HepG2 (cell line): ENCODE data around the gene PTPRD. TPM values are rescaled to one million over a fixed set of nuclear protein-coding genes. Genes with fewer than 3 reads are reported as not detected.

Experiments used
- ATAC-seq: fragments of 200-7000 bp; cut with Tn5 transposase; 3 replicates; pipeline ENCODE4 v1.9.1; 2020; ENCODE audit warnings: mild to moderate bottlenecking, moderate library complexity
- BruUV-seq: library from RNA; stranded (reverse); fragments of 400-500 nt; replicated peaks from 2 replicates; lab custom pipeline; 2021; lab: Mats Ljungman, UMichigan
- CTCF ChIA-PET: fragments of 300-600 bp; formaldehyde crosslinking; extraction: SDS; loops from one replicate; lab custom pipeline; 2021; ENCODE audit warnings: low total read pairs, inconsistent platforms, low intra/inter-chr PET ratio; lab: Yijun Ruan, JAX
- POLR2A ChIA-PET: fragments of 350-600 bp; sonication (Branson Sonifier 250); formaldehyde crosslinking; loops from one replicate; lab custom pipeline; 2020; ENCODE audit warnings: antibody characterized with exemption, inconsistent platforms; lab: Yijun Ruan, JAX
- DNase-seq: peaks from one replicate; pipeline ENCODE4 v3.0.0-alpha.2; 2015; ENCODE audit warnings: low spot score
- FAIRE-seq: peaks from 3 replicates; lab custom pipeline; 2011; peaks lifted over from hg19 to GRCh38; lab: Jason Lieb, UNC
- H2AFZ ChIP-seq: one replicate; pipeline ENCODE4 v1.6.1; 2011; ENCODE audit warnings: low read length, inconsistent platforms
- H3K27ac ChIP-seq: fragments of 300-600 bp; 3 replicates; pipeline ENCODE4 v1.8.0; 2011; ENCODE audit warnings: mixed run types, mild to moderate bottlenecking, mixed read lengths, low read length, inconsistent platforms; ENCODE audit not compliant: insufficient read depth; ENCODE audit errors: extremely low read length
- H3K27me3 ChIP-seq, 2 experiments: fragments of 200-600 bp in 1 of 2; 2 replicates in 1 of 2; 3 replicates in 1 of 2; pipeline versions ENCODE4 v1.6.0 to v1.8.0; 2011; ENCODE audit warnings: low read length in 2 of 2, mild to moderate bottlenecking in 2 of 2, moderate library complexity in 2 of 2, inconsistent platforms in 1 of 2; ENCODE audit not compliant: insufficient read depth in 2 of 2, control insufficient read depth in 1 of 2
- H3K36me3 ChIP-seq, 2 experiments: fragments of 200-600 bp in 1 of 2; replicated peaks in 1 of 2; 2 replicates in 1 of 2; 3 replicates in 1 of 2; pipeline versions ENCODE4 v1.5.1 to v1.8.0; 2011; ENCODE audit warnings: low read length in 2 of 2, inconsistent platforms in 1 of 2; ENCODE audit not compliant: insufficient read depth in 2 of 2, control insufficient read depth in 1 of 2
- H3K4me1 ChIP-seq: 2 replicates; pipeline ENCODE4 v1.5.1; 2012; ENCODE audit warnings: low read length, inconsistent platforms; ENCODE audit not compliant: insufficient read depth
- H3K4me2 ChIP-seq: 2 replicates; pipeline ENCODE4 v1.6.0; 2011; ENCODE audit warnings: low read depth, low read length, inconsistent platforms
- H3K4me3 ChIP-seq, 3 experiments: fragments of 200-600 bp in 1 of 3; sonication (generic), shearing (Covaris generic) in 1 of 3; replicated peaks in 1 of 3; 2 replicates each; pipeline ENCODE4 v1.5.1; 2011 to 2016; ENCODE audit warnings: low read length in 3 of 3, inconsistent platforms in 2 of 3, low read depth in 2 of 3, mild to moderate bottlenecking in 2 of 3, control low read depth in 1 of 3, mixed read lengths in 1 of 3; ENCODE audit not compliant: insufficient read depth in 1 of 3
- H3K79me2 ChIP-seq: one replicate; pipeline ENCODE4 v1.6.1; 2011; ENCODE audit warnings: low read length, inconsistent platforms; ENCODE audit not compliant: insufficient read depth
- H3K9ac ChIP-seq: 2 replicates; pipeline ENCODE4 v1.6.0; 2011; ENCODE audit warnings: mild to moderate bottlenecking, low read depth, low read length, inconsistent platforms; ENCODE audit not compliant: insufficient read depth
- H3K9me3 ChIP-seq: 2 replicates; pipeline ENCODE4 v1.5.1; 2012; ENCODE audit warnings: mild to moderate bottlenecking, low read length
- H4K20me1 ChIP-seq: 2 replicates; pipeline ENCODE4 v1.6.0; 2011; ENCODE audit warnings: inconsistent platforms, mild to moderate bottlenecking, low read length, moderate library complexity; ENCODE audit not compliant: insufficient read depth
- CCDC6 ChIP-seq: sonication (generic); formaldehyde crosslinking; IDR thresholded peaks from 2 replicates; pipeline ENCODE4 v1.8.1; 2022; ENCODE audit warnings: mild to moderate bottlenecking, missing genetic modification reagents, moderate library complexity
- HES4 ChIP-seq: sonication (generic); formaldehyde crosslinking; IDR thresholded peaks from 2 replicates; pipeline ENCODE4 v1.9.0; 2021; ENCODE audit warnings: mild to moderate bottlenecking, missing genetic modification reagents, borderline replicate concordance
- MIER3 ChIP-seq: IDR thresholded peaks from 2 replicates; pipeline ENCODE4 v1.6.1; 2016; ENCODE audit warnings: missing compliant biosample characterization, borderline replicate concordance
- NFE2L2 ChIP-seq: fragments of 150-350 bp; IDR thresholded peaks from 2 replicates; pipeline ENCODE4 v1.6.1; 2014; ENCODE audit warnings: low read length
- SAFB2 ChIP-seq: sonication (generic); formaldehyde crosslinking; IDR thresholded peaks from 2 replicates; pipeline ENCODE4 v1.5.1; 2020; ENCODE audit warnings: missing genetic modification reagents, low read depth, mild to moderate bottlenecking, borderline replicate concordance
- ZNF850 ChIP-seq: sonication (generic); formaldehyde crosslinking; conservative IDR thresholded peaks from 2 replicates; pipeline ENCODE4 v1.9.0; 2021; ENCODE audit warnings: mild to moderate bottlenecking, missing genetic modification reagents
- WGBS: methylation state at CpG from one replicate; pipeline ENCODE4 v1.1.6; 2017; ENCODE audit warnings: low lambda C conversion rate; 5-methylcytosine and 5-hydroxymethylcytosine counted together
- in situ Hi-C: cut with HindIII; loops from 2 replicates; pipeline ENCODE4 v1.10.0; 2017; ENCODE audit warnings: low pct_unique_long_range_greater_than_20kb; ENCODE audit not compliant: extremely low pct_ligation_motif_present
- intact Hi-C: fragments of 100-400 bp; cut with micrococcal nuclease; formaldehyde crosslinking; loops from one replicate; pipeline ENCODE4 v1.10.0; 2022; ENCODE audit not compliant: unreplicated experiment
- polyA plus RNA-seq, 8 experiments: library from polyadenylated mRNA; depleted of rRNA in 3 of 8; stranded (reverse) in 7 of 8; unstranded in 1 of 8; fragments of >200 nt; fragmentation: Illumina TruSeq in 4 of 8; extraction: Trizol in 4 of 8; gene quantifications; 2 replicates each; pipeline versions ENCODE4 v1.2.1 to v1.2.3, GENCODE V29; 2011 to 2016; ENCODE audit warnings: low read depth in 4 of 8, missing spikeins in 1 of 8, mixed read lengths in 1 of 8; ENCODE audit not compliant: insufficient read depth in 1 of 8
- total RNA-seq, 5 experiments: library from RNA; depleted of rRNA; stranded (reverse); fragments of >200 nt; fragmentation: Illumina TruSeq; extraction: Trizol; gene quantifications; 2 replicates each; pipeline ENCODE4 v1.2.3, GENCODE V29; 2016; ENCODE audit warnings: low read depth in 1 of 5
- TF ChIP-seq, protein P1 (sequence below): sonication (generic); formaldehyde crosslinking; IDR thresholded peaks from 2 replicates; pipeline ENCODE4 v1.5.1; 2020; ENCODE audit warnings: mild to moderate bottlenecking, missing genetic modification reagents
- TF ChIP-seq, protein P2 (sequence below): sonication (generic); formaldehyde crosslinking; IDR thresholded peaks from 2 replicates; pipeline ENCODE4 v1.5.0; 2020; ENCODE audit warnings: missing genetic modification reagents, mild to moderate bottlenecking, borderline replicate concordance
- TF ChIP-seq, protein P3 (sequence below), 2 experiments: fragments of 450-650 bp in 1 of 2; sonication (generic) in 1 of 2; formaldehyde crosslinking in 1 of 2; IDR thresholded peaks; 2 replicates each; pipeline versions ENCODE4 v1.6.1 to v1.8.0; 2016 to 2022; ENCODE audit warnings: antibody characterized with exemption in 1 of 2, mild to moderate bottlenecking in 1 of 2, missing genetic modification reagents in 1 of 2

PTPRD gene
- total and polyA plus RNA-seq, 2 of the 13 experiments (the other 11 are each of a cell fraction or from before 2014, with no cell fraction given): 0.05 TPM; not detected in 1

DNA sequence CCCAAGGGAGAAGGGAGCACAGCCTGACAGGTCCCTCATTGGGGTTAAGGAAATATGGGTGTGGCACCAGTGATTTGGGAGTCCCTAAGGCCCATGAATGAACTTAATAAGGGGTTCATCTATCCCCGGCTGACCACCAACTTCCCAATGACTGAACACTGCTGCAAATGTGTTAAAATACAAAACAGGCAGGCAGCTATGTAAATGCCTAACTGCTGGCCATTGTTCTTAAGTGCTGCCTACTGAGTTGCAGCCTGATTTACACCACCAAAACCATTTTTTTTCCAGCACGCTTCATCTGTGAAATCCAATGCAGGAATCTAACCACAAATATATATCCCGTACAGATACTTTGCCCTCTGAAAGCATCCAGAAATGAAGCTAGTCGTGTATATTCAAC, 478.5 kb downstream of the PTPRD start:
- no TSS peak for BruUV-seq
- in situ Hi-C loops: no loop called here
- H3K4me2 ChIP-seq: no peak overlapping the region
- FAIRE-seq (no peak), DNase-seq (no peak)
- CTCF ChIA-PET: no interaction called here
- TF ChIP-seq NFE2L2 (no peak), CCDC6 (no peak), HES4 (CRISPR knock-in tag) (no peak), SAFB2 (CRISPR knock-in tag) (no peak), ZNF850 (CRISPR knock-in tag) (no peak), MIER3 (CRISPR knock-in tag) (no peak)
- TF ChIP-seq, protein P1, sequence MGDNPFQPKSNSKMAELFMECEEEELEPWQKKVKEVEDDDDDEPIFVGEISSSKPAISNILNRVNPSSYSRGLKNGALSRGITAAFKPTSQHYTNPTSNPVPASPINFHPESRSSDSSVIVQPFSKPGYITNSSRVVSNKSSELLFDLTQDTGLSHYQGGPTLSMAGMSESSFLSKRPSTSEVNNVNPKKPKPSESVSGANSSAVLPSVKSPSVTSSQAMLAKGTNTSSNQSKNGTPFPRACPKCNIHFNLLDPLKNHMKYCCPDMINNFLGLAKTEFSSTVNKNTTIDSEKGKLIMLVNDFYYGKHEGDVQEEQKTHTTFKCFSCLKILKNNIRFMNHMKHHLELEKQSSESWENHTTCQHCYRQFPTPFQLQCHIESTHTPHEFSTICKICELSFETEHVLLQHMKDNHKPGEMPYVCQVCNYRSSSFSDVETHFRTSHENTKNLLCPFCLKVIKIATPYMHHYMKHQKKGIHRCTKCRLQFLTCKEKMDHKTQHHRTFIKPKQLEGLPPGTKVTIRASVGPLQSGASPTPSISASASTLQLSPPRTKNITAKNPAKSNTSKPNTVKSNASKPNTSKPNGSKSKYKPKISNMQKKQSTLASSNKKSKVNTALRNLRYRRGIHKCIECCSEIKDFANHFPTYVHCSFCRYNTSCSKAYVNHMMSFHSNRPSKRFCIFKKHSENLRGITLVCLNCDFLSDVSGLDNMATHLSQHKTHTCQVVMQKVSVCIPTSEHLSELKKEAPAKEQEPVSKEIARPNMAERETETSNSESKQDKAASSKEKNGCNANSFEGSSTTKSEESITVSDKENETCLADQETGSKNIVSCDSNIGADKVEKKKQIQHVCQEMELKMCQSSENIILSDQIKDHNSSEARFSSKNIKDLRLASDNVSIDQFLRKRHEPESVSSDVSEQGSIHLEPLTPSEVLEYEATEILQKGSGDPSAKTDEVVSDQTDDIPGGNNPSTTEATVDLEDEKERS (CRISPR knock-in tag): no peak
- TF ChIP-seq, protein P2, sequence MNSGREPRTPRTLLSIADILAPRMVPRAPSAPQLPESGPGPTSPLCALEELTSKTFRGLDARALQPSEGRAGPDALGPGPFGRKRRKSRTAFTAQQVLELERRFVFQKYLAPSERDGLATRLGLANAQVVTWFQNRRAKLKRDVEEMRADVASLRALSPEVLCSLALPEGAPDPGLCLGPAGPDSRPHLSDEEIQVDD (CRISPR knock-in tag): no peak
- TF ChIP-seq, protein P3, sequence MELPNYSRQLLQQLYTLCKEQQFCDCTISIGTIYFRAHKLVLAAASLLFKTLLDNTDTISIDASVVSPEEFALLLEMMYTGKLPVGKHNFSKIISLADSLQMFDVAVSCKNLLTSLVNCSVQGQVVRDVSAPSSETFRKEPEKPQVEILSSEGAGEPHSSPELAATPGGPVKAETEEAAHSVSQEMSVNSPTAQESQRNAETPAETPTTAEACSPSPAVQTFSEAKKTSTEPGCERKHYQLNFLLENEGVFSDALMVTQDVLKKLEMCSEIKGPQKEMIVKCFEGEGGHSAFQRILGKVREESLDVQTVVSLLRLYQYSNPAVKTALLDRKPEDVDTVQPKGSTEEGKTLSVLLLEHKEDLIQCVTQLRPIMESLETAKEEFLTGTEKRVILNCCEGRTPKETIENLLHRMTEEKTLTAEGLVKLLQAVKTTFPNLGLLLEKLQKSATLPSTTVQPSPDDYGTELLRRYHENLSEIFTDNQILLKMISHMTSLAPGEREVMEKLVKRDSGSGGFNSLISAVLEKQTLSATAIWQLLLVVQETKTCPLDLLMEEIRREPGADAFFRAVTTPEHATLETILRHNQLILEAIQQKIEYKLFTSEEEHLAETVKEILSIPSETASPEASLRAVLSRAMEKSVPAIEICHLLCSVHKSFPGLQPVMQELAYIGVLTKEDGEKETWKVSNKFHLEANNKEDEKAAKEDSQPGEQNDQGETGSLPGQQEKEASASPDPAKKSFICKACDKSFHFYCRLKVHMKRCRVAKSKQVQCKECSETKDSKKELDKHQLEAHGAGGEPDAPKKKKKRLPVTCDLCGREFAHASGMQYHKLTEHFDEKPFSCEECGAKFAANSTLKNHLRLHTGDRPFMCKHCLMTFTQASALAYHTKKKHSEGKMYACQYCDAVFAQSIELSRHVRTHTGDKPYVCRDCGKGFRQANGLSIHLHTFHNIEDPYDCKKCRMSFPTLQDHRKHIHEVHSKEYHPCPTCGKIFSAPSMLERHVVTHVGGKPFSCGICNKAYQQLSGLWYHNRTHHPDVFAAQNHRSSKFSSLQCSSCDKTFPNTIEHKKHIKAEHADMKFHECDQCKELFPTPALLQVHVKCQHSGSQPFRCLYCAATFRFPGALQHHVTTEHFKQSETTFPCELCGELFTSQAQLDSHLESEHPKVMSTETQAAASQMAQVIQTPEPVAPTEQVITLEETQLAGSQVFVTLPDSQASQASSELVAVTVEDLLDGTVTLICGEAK (IDR thresholded peaks at IDR 0.05): no peak
- TF ChIP-seq, protein P3 (CRISPR knock-in tag; IDR thresholded peaks at IDR 0.05): no peak
- TF ChIP-seq, all 625 proteins: peak for 0
- Histone ChIP-seq H3K9me3 (no peaks in the 10 kb centered on the region), H3K9ac (no peak overlapping the region), H3K27me3 (no peaks in the 10 kb centered on the region; a peak in 1 of 5 replicates), H4K20me1 (no peaks in the 10 kb centered on the region), H3K4me1 (no peaks in the 10 kb centered on the region), H3K79me2 (no peaks in the 10 kb centered on the region), H3K27ac (no peak overlapping the region), H3K36me3 (no peaks in the 10 kb centered on the region), H2AFZ (no peak overlapping the region), H3K4me3 (no peak overlapping the region)
- intact Hi-C loops: no loop called here
- WGBS: 21% methylated on average over 4 of the region's 4 CpGs
- ATAC-seq: no peak
- POLR2A ChIA-PET: no interaction called here
